Suprapubic skin (tissue), 3 donors: ENCODE results near the gene PLA2G15.

Source experiments
- POLR2A ChIP-seq, 2 donors: fragments of 450-650 bp; IDR thresholded peaks; one replicate each; pipeline ENCODE4 v1.6.1; 2017; ENCODE audit warnings: antibody characterized with exemption in 2 of 2, mild to moderate bottlenecking in 2 of 2, moderate library complexity in 2 of 2
- TF ChIP-seq, protein P1 (sequence below), 2 donors: fragments of 200-600 bp in 1 of 2; fragments of 450-650 bp in 1 of 2; sonication (generic) in 1 of 2; IDR thresholded peaks; one replicate each; pipeline ENCODE4 v1.5.1; 2016 to 2019; ENCODE audit warnings: antibody characterized with exemption in 2 of 2, mild to moderate bottlenecking in 1 of 2, moderate library complexity in 1 of 2

DNA sequence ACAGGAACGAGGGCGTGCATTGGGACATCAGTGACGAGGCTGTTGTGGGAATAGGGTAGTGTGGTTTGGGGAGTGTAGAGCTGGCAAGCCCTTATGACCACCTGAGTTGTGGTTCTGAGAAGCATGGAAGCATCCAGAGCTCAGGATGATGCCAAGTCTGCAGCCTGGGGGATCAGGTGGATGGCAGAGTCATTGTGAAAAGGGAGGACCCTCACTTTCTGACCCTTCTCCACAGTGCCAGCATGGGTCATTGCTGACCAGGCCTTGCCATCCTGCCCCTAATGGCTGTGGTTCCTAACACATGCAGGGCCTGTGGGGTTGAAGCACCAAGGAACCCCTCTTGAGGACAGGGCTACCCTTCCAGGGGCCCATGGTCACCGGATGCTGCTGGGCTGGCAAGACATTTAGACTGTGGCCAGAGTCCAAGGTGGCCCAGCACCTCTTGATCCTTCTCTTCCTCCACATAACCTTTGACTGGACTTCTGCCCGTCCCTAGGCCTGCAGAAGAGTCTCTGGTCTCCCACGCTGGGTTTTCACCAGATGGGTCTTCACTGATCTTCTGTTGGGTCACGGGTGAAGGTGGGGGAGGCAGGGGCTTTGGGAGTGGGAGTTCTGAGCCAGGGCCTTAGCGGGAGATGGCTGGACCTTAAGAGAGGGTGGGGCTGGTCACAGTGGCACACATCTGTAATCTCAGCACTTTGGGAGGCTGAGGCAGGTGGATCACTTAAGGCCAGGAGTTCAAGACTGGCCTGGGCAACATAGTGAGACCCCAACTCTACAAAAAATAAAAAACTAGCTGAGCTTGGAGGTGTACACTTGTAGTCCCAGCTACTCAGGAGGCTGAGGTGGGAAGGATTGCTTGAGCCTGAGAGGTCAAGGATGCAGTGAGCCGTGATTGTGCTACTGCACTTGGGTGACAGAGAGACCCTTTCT lies 2.0 kb upstream of the PLA2G15 start:
- TF ChIP-seq, protein P1, sequence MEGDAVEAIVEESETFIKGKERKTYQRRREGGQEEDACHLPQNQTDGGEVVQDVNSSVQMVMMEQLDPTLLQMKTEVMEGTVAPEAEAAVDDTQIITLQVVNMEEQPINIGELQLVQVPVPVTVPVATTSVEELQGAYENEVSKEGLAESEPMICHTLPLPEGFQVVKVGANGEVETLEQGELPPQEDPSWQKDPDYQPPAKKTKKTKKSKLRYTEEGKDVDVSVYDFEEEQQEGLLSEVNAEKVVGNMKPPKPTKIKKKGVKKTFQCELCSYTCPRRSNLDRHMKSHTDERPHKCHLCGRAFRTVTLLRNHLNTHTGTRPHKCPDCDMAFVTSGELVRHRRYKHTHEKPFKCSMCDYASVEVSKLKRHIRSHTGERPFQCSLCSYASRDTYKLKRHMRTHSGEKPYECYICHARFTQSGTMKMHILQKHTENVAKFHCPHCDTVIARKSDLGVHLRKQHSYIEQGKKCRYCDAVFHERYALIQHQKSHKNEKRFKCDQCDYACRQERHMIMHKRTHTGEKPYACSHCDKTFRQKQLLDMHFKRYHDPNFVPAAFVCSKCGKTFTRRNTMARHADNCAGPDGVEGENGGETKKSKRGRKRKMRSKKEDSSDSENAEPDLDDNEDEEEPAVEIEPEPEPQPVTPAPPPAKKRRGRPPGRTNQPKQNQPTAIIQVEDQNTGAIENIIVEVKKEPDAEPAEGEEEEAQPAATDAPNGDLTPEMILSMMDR (IDR thresholded peaks at IDR 0.05), result no peak
- no peak for TF ChIP-seq POLR2A (IDR thresholded peaks at IDR 0.05)
